CD4-positive, alpha-beta T cell (primary cell): ENCODE results near the gene ARNT2. TPM values are rescaled to one million over a fixed set of nuclear protein-coding genes. Genes with fewer than 3 reads are reported as not detected.

Source experiments
- ATAC-seq: fragments of 200-7000 bp; cut with Tn5 transposase; one replicate; pipeline ENCODE4 v1.10.0; 2022; ENCODE audit warnings: mild to moderate bottlenecking; ENCODE audit not compliant: poor library complexity
- CTCF ChIA-PET: fragments of 350-600 bp; sonication (Branson Sonifier 250); formaldehyde crosslinking; loops from one replicate; lab custom pipeline; 2021; ENCODE audit warnings: antibody characterized with exemption, inconsistent platforms; lab: Charles Lee
- POLR2A ChIA-PET: fragments of 350-600 bp; sonication (Branson Sonifier 250); formaldehyde crosslinking; loops from one replicate; lab custom pipeline; 2021; ENCODE audit warnings: antibody characterized with exemption, inconsistent platforms; lab: Charles Lee
- DNase-seq, 14 experiments: peaks; one replicate each; pipeline ENCODE4 v3.0.0-alpha.2; 2013 to 2020; ENCODE audit warnings: mixed read lengths in 2 of 14
- H3K27ac ChIP-seq, 2 donors: one replicate each; pipeline versions ENCODE4 v1.5.1 to v1.7.0; 2013; ENCODE audit warnings: low read length in 2 of 2, low read depth in 1 of 2, mild to moderate bottlenecking in 1 of 2
- H3K27me3 ChIP-seq, 2 experiments: 1 replicate in 1 of 2; 2 replicates in 1 of 2; pipeline versions ENCODE4 v1.6.1 to v1.7.0; 2013; ENCODE audit warnings: low read length in 2 of 2, control low read depth in 1 of 2, mild to moderate bottlenecking in 1 of 2, moderate library complexity in 1 of 2; ENCODE audit not compliant: insufficient read depth in 2 of 2, control insufficient read depth in 1 of 2
- H3K36me3 ChIP-seq: one replicate; pipeline ENCODE4 v1.6.1; 2013; ENCODE audit warnings: low read length, control low read depth; ENCODE audit not compliant: insufficient read depth
- H3K4me1 ChIP-seq: one replicate; pipeline ENCODE4 v1.6.1; 2013; ENCODE audit warnings: low read length, control low read depth; ENCODE audit not compliant: insufficient read depth
- H3K4me3 ChIP-seq: one replicate; pipeline ENCODE4 v1.5.1; 2013; ENCODE audit warnings: mild to moderate bottlenecking, low read length, moderate library complexity
- H3K9me3 ChIP-seq, 2 experiments: 1 replicate in 1 of 2; 2 replicates in 1 of 2; pipeline versions ENCODE4 v1.6.1 to v1.7.0; 2013; ENCODE audit warnings: low read length in 2 of 2, mild to moderate bottlenecking in 2 of 2, control low read depth in 1 of 2, moderate library complexity in 1 of 2; ENCODE audit not compliant: control insufficient read depth in 1 of 2, insufficient read depth in 1 of 2
- H3K27ac Mint-ChIP-seq: one replicate; pipeline ENCODE4 v1.8.0; 2020; ENCODE audit warnings: mixed read lengths
- H3K27me3 Mint-ChIP-seq: one replicate; pipeline ENCODE4 v1.8.0; 2021; ENCODE audit warnings: mixed read lengths
- H3K36me3 Mint-ChIP-seq: one replicate; pipeline ENCODE4 v1.8.0; 2021; ENCODE audit warnings: low read depth, mixed read lengths
- H3K4me1 Mint-ChIP-seq: one replicate; pipeline ENCODE4 v1.8.0; 2021; ENCODE audit warnings: low read depth, mixed read lengths
- H3K4me3 Mint-ChIP-seq: one replicate; pipeline ENCODE4 v1.8.0; 2020; ENCODE audit warnings: mild to moderate bottlenecking, mixed read lengths
- H3K9me3 Mint-ChIP-seq: one replicate; pipeline ENCODE4 v1.8.0; 2020; ENCODE audit warnings: mixed read lengths
- CTCF ChIP-seq: fragments of 200-600 bp; IDR thresholded peaks from one replicate; pipeline ENCODE4 v1.8.0; 2022; ENCODE audit warnings: antibody characterized with exemption, mild to moderate bottlenecking
- intact Hi-C, 2 experiments: fragments of 100-400 bp; cut with DNase I in 1 of 2; cut with micrococcal nuclease in 1 of 2; formaldehyde crosslinking; loops; one replicate each; pipeline versions ENCODE4 v1.15.1 to v1.9.0; 2023 to 2025; cut with DNase I, micrococcal nuclease
- total RNA-seq, 174 experiments: library from RNA in 2 of 174; stranded (reverse) in 2 of 174; gene quantifications; one replicate each; pipeline ENCODE4 v1.2.3 and lab custom pipeline; 2021 to 2026

ARNT2 gene
- total RNA-seq, 2 experiments from 2014 or later = not detected

- ChIA-PET POLR2A (no interaction called here), CTCF (no interaction called here)
- ATAC-seq (no peak), DNase-seq (no peak)
- H3K36me3 ChIP-seq = no peaks in the 10 kb centered on the region
- peaks cover 0 to 2% of the 10 kb centered on the region in 2 experiments for H3K27me3 ChIP-seq
- H3K4me3 ChIP-seq = no peak overlapping the region
- no peak overlapping the region for H3K27ac ChIP-seq
- peaks cover 9% of the 10 kb centered on the region for H3K27me3 Mint-ChIP-seq
- H3K27ac Mint-ChIP-seq = no peak overlapping the region
- no peaks in the 10 kb centered on the region for H3K4me1 ChIP-seq
- H3K9me3 Mint-ChIP-seq = no peaks in the 10 kb centered on the region
- H3K9me3 ChIP-seq = no peaks in the 10 kb centered on the region
- no peaks in the 10 kb centered on the region for H3K4me1 Mint-ChIP-seq
- intact Hi-C loops = loop anchor here in 1 of 2 experiments (10.0 kb wide), 1 partner anchor 60 kb away; no protein-coding TSS in a partner anchor
- no peak for TF ChIP-seq CTCF
- no peak overlapping the region for H3K4me3 Mint-ChIP-seq
- H3K36me3 Mint-ChIP-seq = no peaks in the 10 kb centered on the region
Observed at GRCh38 chr15:80494351-80494751, 90.2 kb downstream of the ARNT2 start.

GRCh38 chr15:80494756-80495155 is 90.6 kb downstream of the ARNT2 start:
- no peaks in the 10 kb centered on the region for H3K4me1 ChIP-seq
- no peaks in the 10 kb centered on the region for H3K9me3 ChIP-seq
- peaks cover 0 to 2% of the 10 kb centered on the region in 2 experiments for H3K27me3 ChIP-seq
- no peak for TF ChIP-seq CTCF
- CTCF ChIA-PET = no interaction called here
- intact Hi-C loops = loop anchor here in 1 of 2 experiments (10.0 kb wide), 1 partner anchor 60 kb away; no protein-coding TSS in a partner anchor
- DNase-seq = no peak
- peaks cover 9% of the 10 kb centered on the region for H3K27me3 Mint-ChIP-seq
- H3K27ac Mint-ChIP-seq = no peak overlapping the region
- no peak overlapping the region for H3K4me3 Mint-ChIP-seq
- no peaks in the 10 kb centered on the region for H3K4me1 Mint-ChIP-seq
- H3K9me3 Mint-ChIP-seq = no peaks in the 10 kb centered on the region
- no peak overlapping the region for H3K27ac ChIP-seq
- H3K36me3 Mint-ChIP-seq = no peaks in the 10 kb centered on the region
- no peaks in the 10 kb centered on the region for H3K36me3 ChIP-seq
- ATAC-seq = no peak
- no peak overlapping the region for H3K4me3 ChIP-seq
- POLR2A ChIA-PET = no interaction called here

- Mint-ChIP-seq H3K9me3 (no peaks in the 10 kb centered on the region), H3K36me3 (no peaks in the 10 kb centered on the region), H3K4me1 (no peaks in the 10 kb centered on the region), H3K27ac (no peak overlapping the region), H3K27me3 (peaks cover 9% of the 10 kb centered on the region), H3K4me3 (no peak overlapping the region)
- Histone ChIP-seq H3K4me1 (no peaks in the 10 kb centered on the region), H3K27me3 (peaks cover 0 to under 1% of the 10 kb centered on the region in 2 experiments), H3K36me3 (no peaks in the 10 kb centered on the region), H3K27ac (no peak overlapping the region), H3K4me3 (no peak overlapping the region), H3K9me3 (no peaks in the 10 kb centered on the region)
- intact Hi-C loops = loop anchor here in 1 of 2 experiments (10.0 kb wide), 1 partner anchor 59 kb away; no protein-coding TSS in a partner anchor
- CTCF ChIA-PET = no interaction called here
- ATAC-seq (no peak), DNase-seq (no peak)
- TF ChIP-seq CTCF = no peak
- POLR2A ChIA-PET = no interaction called here
Observed at GRCh38 chr15:80495401-80495942, 91.3 kb downstream of the ARNT2 start.
